HCT116 (cell line): ENCODE results near the gene POF1B. TPM values are rescaled to one million over a fixed set of nuclear protein-coding genes. Genes with fewer than 3 reads are reported as not detected.

Experiments used
- ATAC-seq: fragments of 200-7000 bp; cut with Tn5 transposase; 2 replicates; pipeline ENCODE4 v1.9.1; 2020; ENCODE audit warnings: mild to moderate bottlenecking, moderate library complexity
- BruUV-seq: library from RNA; stranded (reverse); fragments of 400-500 nt; replicated peaks from 2 replicates; lab custom pipeline; 2021; lab: Mats Ljungman, UMichigan
- CTCF ChIA-PET: fragments of 300-600 bp; sonication (Branson Sonifier 250); formaldehyde crosslinking; loops from one replicate; lab custom pipeline; 2021; ENCODE audit warnings: antibody characterized with exemption; lab: Charles Lee
- POLR2A ChIA-PET: fragments of 300-600, 350-600 bp; sonication (Branson Sonifier 250); formaldehyde crosslinking; loops from one replicate; lab custom pipeline; 2021; ENCODE audit warnings: antibody characterized with exemption; lab: Charles Lee
- RAD21 ChIA-PET, 2 experiments: fragments of 300-600 bp; sonication (Branson Sonifier 250); formaldehyde crosslinking; loops; one replicate each; lab custom pipeline; 2023; ENCODE audit warnings: low total read pairs in 2 of 2; ENCODE audit not compliant: uncharacterized antibody in 2 of 2, unreplicated experiment in 2 of 2, low non-redundant PET in 1 of 2; lab: Charles Lee
- DNase-seq: peaks from one replicate; pipeline ENCODE4 v3.0.0-alpha.2; 2010; ENCODE audit warnings: low read depth, low spot score
- H2AFZ ChIP-seq: fragments of 200-600 bp; shearing (Covaris generic), sonication (generic); 2 replicates; pipeline ENCODE4 v1.6.1; 2017; ENCODE audit warnings: low read depth, mixed run types, mixed read lengths, antibody characterized with exemption, low read length; ENCODE audit not compliant: poor library complexity, severe bottlenecking
- H3K27ac ChIP-seq: 2 replicates; pipeline ENCODE4 v1.5.1; 2012; ENCODE audit warnings: low read depth, low read length
- H3K27me3 ChIP-seq: fragments of 200-600 bp; sonication (generic); 2 replicates; pipeline ENCODE4 v1.6.1; 2016; ENCODE audit warnings: mixed run types, low read length, mixed read lengths; ENCODE audit not compliant: insufficient read depth
- H3K36me3 ChIP-seq, 2 experiments: fragments of 200-500 bp in 1 of 2; fragments of 200-600 bp in 1 of 2; sonication (Bioruptor generic) in 1 of 2; sonication (generic) in 1 of 2; 2 replicates each; pipeline versions ENCODE4 v1.5.1 to v1.6.1; 2014 to 2016; ENCODE audit warnings: low read length in 2 of 2, inconsistent platforms in 1 of 2, mixed read lengths in 1 of 2, mixed run types in 1 of 2; ENCODE audit not compliant: insufficient read depth in 2 of 2, control insufficient read depth in 1 of 2
- H3K4me1 ChIP-seq, 2 experiments: fragments of 200-600 bp in 1 of 2; sonication (generic) in 1 of 2; 2 replicates each; pipeline versions ENCODE4 v1.5.1 to v1.6.1; 2012 to 2017; ENCODE audit warnings: low read length in 2 of 2, inconsistent platforms in 1 of 2, mild to moderate bottlenecking in 1 of 2, mixed read lengths in 1 of 2, mixed run types in 1 of 2, moderate library complexity in 1 of 2; ENCODE audit not compliant: insufficient read depth in 2 of 2, control insufficient read depth in 1 of 2
- H3K4me2 ChIP-seq: fragments of 200-600 bp; sonication (generic); 2 replicates; pipeline ENCODE4 v1.6.1; 2017; ENCODE audit warnings: mixed run types, low read length, mixed read lengths
- H3K4me3 ChIP-seq, 2 experiments: fragments of 200-600 bp in 1 of 2; sonication (generic) in 1 of 2; replicated peaks in 1 of 2; 2 replicates each; pipeline ENCODE4 v1.5.1; 2011 to 2016; ENCODE audit warnings: low read length in 2 of 2, control low read depth in 1 of 2, low read depth in 1 of 2, mild to moderate bottlenecking in 1 of 2, mixed read lengths in 1 of 2, mixed run types in 1 of 2
- H3K79me2 ChIP-seq: fragments of 200-600 bp; sonication (generic); 2 replicates; pipeline ENCODE4 v1.6.1; 2017; ENCODE audit warnings: mild to moderate bottlenecking, mixed run types, low read length, moderate library complexity, mixed read lengths; ENCODE audit not compliant: insufficient read depth
- H3K9ac ChIP-seq: fragments of 200-600 bp; sonication (generic); 2 replicates; pipeline ENCODE4 v1.6.1; 2016; ENCODE audit warnings: low read length, mixed read lengths
- H3K9me2 ChIP-seq: fragments of 200-600 bp; sonication (generic), shearing (Covaris generic); 2 replicates; pipeline ENCODE4 v1.6.1; 2017; ENCODE audit warnings: mixed run types, mild to moderate bottlenecking, moderate library complexity; ENCODE audit not compliant: insufficient read depth
- H3K9me3 ChIP-seq, 2 experiments: fragments of 200-500 bp in 1 of 2; fragments of 200-600 bp in 1 of 2; sonication (Bioruptor generic) in 1 of 2; sonication (generic) in 1 of 2; 2 replicates each; pipeline ENCODE4 v1.6.1; 2014 to 2017; ENCODE audit warnings: low read length in 2 of 2, mixed read lengths in 2 of 2, inconsistent platforms in 1 of 2, low read depth in 1 of 2, mild to moderate bottlenecking in 1 of 2, mixed run types in 1 of 2, moderate library complexity in 1 of 2; ENCODE audit not compliant: control insufficient read depth in 1 of 2, insufficient read depth in 1 of 2
- H4K20me1 ChIP-seq: fragments of 200-600 bp; sonication (generic), shearing (Covaris generic); 2 replicates; pipeline ENCODE4 v1.6.1; 2017; ENCODE audit warnings: mixed run types, mild to moderate bottlenecking, moderate library complexity; ENCODE audit not compliant: insufficient read depth
- CBX3 ChIP-seq: IDR thresholded peaks from 2 replicates; pipeline ENCODE4 v1.6.1; 2012; ENCODE audit warnings: low read depth
- CEBPB ChIP-seq: IDR thresholded peaks from 2 replicates; pipeline ENCODE4 v1.6.1; 2012; ENCODE audit warnings: low read depth
- EGR1 ChIP-seq: IDR thresholded peaks from 2 replicates; pipeline ENCODE4 v1.6.1; 2012; ENCODE audit warnings: low read depth
- ELF1 ChIP-seq: IDR thresholded peaks from 2 replicates; pipeline ENCODE4 v1.6.1; 2012; ENCODE audit warnings: low read depth, borderline replicate concordance
- EZH2phosphoT487 ChIP-seq: fragments of 200-600 bp; IDR thresholded peaks from 2 replicates; pipeline ENCODE4 v1.6.1; 2018; ENCODE audit warnings: antibody characterized with exemption, borderline replicate concordance
- FOSL1 ChIP-seq: IDR thresholded peaks from 2 replicates; pipeline ENCODE4 v1.6.1; 2012; ENCODE audit warnings: low read depth
- JUND ChIP-seq: IDR thresholded peaks from 2 replicates; pipeline ENCODE4 v1.6.1; 2012
- RAD21 ChIP-seq: IDR thresholded peaks from 2 replicates; pipeline ENCODE4 v1.6.1; 2012; ENCODE audit warnings: low read depth, mild to moderate bottlenecking
- SIN3A ChIP-seq: IDR thresholded peaks from 2 replicates; pipeline ENCODE4 v1.6.1; 2012; ENCODE audit warnings: low read depth
- SRF ChIP-seq: IDR thresholded peaks from 2 replicates; pipeline ENCODE4 v1.6.1; 2012; ENCODE audit warnings: low read depth
- TCF7L2 ChIP-seq: IDR thresholded peaks from 2 replicates; pipeline ENCODE4 v1.7.0; 2011; ENCODE audit warnings: borderline replicate concordance, inconsistent platforms; ENCODE audit not compliant: insufficient read depth, insufficient read length; ENCODE audit errors: extremely low read depth
- YY1 ChIP-seq: IDR thresholded peaks from 2 replicates; pipeline ENCODE4 v1.6.1; 2011; ENCODE audit warnings: low read length, low read depth, moderate library complexity, mild to moderate bottlenecking; ENCODE audit not compliant: insufficient replicate concordance; ENCODE audit errors: extremely low read depth
- intact Hi-C: fragments of 100-400 bp; cut with micrococcal nuclease; formaldehyde crosslinking; loops from 2 replicates; pipeline ENCODE4 v1.10.0; 2022
- total RNA-seq: library from RNA; stranded (reverse); gene quantifications from one replicate; pipeline ENCODE4 v1.2.1, GENCODE V29; 2021; ENCODE audit not compliant: unreplicated experiment
- TF ChIP-seq, protein P1 (sequence below): IDR thresholded peaks from 2 replicates; pipeline ENCODE4 v1.6.1; 2012
- TF ChIP-seq, protein P2 (sequence below): IDR thresholded peaks from 2 replicates; pipeline ENCODE4 v1.6.1; 2012
- TF ChIP-seq, protein P3 (sequence below), 3 experiments: fragments of 200-600 bp in 1 of 3; sonication (generic) in 1 of 3; IDR thresholded peaks in 2 of 3; conservative IDR thresholded peaks in 1 of 3; 2 replicates each; pipeline ENCODE4 v1.5.1; 2012 to 2017; ENCODE audit warnings: low read depth in 2 of 3, low read length in 2 of 3, antibody characterized with exemption in 1 of 3, borderline replicate concordance in 1 of 3, control low read depth in 1 of 3, mild to moderate bottlenecking in 1 of 3, mixed read lengths in 1 of 3, mixed run types in 1 of 3, moderate library complexity in 1 of 3; ENCODE audit not compliant: insufficient read depth in 1 of 3
- TF ChIP-seq, protein P4 (sequence below): IDR thresholded peaks from 2 replicates; pipeline ENCODE4 v1.6.1; 2012; ENCODE audit warnings: low read depth
- TF ChIP-seq, protein P5 (sequence below): IDR thresholded peaks from 2 replicates; pipeline ENCODE4 v1.6.1; 2011; ENCODE audit warnings: mild to moderate bottlenecking, low read length, moderate library complexity; ENCODE audit not compliant: insufficient replicate concordance; ENCODE audit errors: extremely low read depth

POF1B gene
- total RNA-seq, 1 experiment from 2014 or later = 0.15 TPM

DNA sequence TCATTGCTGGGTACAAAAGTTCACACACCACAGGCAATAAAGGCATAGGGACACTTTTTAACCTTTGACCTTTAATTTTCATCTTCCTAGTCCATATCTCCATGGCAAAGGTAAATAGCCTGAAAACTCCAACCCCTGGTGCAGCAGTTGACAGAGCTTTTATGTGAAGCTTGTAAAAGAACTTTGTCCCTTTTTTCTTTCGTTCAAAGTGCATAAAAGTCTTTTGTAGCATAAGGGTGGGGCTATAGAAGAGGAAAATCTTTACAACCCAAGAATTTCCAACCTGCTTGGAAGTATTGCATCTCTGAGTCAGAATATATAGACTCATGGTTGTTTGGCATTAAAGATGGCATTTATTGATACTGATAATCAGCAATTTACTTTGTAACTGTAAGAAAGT lies 20.4 kb downstream of the POF1B start:
- Histone ChIP-seq H3K9me2 (no peaks in the 10 kb centered on the region), H3K27me3 (no peaks in the 10 kb centered on the region), H3K27ac (no peak overlapping the region), H3K4me1 (no peaks in the 10 kb centered on the region), H3K4me2 (no peak overlapping the region), H3K36me3 (no peaks in the 10 kb centered on the region), H3K9ac (no peak overlapping the region), H2AFZ (no peak overlapping the region), H4K20me1 (no peaks in the 10 kb centered on the region), H3K4me3 (no peak overlapping the region), H3K9me3 (no peaks in the 10 kb centered on the region), H3K79me2 (no peaks in the 10 kb centered on the region)
- no peak for DNase-seq
- ChIA-PET RAD21 (no interaction called here), POLR2A (no interaction called here), CTCF (no interaction called here)
- BruUV-seq = no TSS peak
- intact Hi-C loops = no loop called here
- no peak for ATAC-seq
- TF ChIP-seq CEBPB (no peak), SRF (no peak), RAD21 (no peak), TCF7L2 (no peak), CBX3 (no peak), SIN3A (no peak), JUND (no peak), ELF1 (no peak), FOSL1 (no peak), YY1 (no peak), EZH2phosphoT487 (no peak), EGR1 (no peak)
- TF ChIP-seq, protein P1, sequence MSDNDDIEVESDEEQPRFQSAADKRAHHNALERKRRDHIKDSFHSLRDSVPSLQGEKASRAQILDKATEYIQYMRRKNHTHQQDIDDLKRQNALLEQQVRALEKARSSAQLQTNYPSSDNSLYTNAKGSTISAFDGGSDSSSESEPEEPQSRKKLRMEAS = no peak
- TF ChIP-seq, protein P2, sequence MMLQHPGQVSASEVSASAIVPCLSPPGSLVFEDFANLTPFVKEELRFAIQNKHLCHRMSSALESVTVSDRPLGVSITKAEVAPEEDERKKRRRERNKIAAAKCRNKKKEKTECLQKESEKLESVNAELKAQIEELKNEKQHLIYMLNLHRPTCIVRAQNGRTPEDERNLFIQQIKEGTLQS = no peak
- TF ChIP-seq, protein P3, sequence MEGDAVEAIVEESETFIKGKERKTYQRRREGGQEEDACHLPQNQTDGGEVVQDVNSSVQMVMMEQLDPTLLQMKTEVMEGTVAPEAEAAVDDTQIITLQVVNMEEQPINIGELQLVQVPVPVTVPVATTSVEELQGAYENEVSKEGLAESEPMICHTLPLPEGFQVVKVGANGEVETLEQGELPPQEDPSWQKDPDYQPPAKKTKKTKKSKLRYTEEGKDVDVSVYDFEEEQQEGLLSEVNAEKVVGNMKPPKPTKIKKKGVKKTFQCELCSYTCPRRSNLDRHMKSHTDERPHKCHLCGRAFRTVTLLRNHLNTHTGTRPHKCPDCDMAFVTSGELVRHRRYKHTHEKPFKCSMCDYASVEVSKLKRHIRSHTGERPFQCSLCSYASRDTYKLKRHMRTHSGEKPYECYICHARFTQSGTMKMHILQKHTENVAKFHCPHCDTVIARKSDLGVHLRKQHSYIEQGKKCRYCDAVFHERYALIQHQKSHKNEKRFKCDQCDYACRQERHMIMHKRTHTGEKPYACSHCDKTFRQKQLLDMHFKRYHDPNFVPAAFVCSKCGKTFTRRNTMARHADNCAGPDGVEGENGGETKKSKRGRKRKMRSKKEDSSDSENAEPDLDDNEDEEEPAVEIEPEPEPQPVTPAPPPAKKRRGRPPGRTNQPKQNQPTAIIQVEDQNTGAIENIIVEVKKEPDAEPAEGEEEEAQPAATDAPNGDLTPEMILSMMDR (IDR thresholded peaks at IDR 0.05 in 2 of 3, conservative IDR thresholded peaks at IDR 0.05 in 1 of 3; ENCODE audit: borderline replicate concordance in 1 of 3, insufficient read depth in 1 of 3, low read depth in 2 of 3, low read length in 2 of 3) = no peak
- TF ChIP-seq, protein P4, sequence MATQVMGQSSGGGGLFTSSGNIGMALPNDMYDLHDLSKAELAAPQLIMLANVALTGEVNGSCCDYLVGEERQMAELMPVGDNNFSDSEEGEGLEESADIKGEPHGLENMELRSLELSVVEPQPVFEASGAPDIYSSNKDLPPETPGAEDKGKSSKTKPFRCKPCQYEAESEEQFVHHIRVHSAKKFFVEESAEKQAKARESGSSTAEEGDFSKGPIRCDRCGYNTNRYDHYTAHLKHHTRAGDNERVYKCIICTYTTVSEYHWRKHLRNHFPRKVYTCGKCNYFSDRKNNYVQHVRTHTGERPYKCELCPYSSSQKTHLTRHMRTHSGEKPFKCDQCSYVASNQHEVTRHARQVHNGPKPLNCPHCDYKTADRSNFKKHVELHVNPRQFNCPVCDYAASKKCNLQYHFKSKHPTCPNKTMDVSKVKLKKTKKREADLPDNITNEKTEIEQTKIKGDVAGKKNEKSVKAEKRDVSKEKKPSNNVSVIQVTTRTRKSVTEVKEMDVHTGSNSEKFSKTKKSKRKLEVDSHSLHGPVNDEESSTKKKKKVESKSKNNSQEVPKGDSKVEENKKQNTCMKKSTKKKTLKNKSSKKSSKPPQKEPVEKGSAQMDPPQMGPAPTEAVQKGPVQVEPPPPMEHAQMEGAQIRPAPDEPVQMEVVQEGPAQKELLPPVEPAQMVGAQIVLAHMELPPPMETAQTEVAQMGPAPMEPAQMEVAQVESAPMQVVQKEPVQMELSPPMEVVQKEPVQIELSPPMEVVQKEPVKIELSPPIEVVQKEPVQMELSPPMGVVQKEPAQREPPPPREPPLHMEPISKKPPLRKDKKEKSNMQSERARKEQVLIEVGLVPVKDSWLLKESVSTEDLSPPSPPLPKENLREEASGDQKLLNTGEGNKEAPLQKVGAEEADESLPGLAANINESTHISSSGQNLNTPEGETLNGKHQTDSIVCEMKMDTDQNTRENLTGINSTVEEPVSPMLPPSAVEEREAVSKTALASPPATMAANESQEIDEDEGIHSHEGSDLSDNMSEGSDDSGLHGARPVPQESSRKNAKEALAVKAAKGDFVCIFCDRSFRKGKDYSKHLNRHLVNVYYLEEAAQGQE = no peak
- TF ChIP-seq, protein P5, sequence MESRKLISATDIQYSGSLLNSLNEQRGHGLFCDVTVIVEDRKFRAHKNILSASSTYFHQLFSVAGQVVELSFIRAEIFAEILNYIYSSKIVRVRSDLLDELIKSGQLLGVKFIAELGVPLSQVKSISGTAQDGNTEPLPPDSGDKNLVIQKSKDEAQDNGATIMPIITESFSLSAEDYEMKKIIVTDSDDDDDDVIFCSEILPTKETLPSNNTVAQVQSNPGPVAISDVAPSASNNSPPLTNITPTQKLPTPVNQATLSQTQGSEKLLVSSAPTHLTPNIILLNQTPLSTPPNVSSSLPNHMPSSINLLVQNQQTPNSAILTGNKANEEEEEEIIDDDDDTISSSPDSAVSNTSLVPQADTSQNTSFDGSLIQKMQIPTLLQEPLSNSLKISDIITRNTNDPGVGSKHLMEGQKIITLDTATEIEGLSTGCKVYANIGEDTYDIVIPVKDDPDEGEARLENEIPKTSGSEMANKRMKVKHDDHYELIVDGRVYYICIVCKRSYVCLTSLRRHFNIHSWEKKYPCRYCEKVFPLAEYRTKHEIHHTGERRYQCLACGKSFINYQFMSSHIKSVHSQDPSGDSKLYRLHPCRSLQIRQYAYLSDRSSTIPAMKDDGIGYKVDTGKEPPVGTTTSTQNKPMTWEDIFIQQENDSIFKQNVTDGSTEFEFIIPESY = no peak
